SJCRH30 (cell line): ENCODE measurements around the gene PCMTD2. TPM values are rescaled to one million over a fixed set of nuclear protein-coding genes. Genes with fewer than 3 reads are reported as not detected.

Experiments
- DNase-seq, 2 experiments: peaks; one replicate each; pipeline ENCODE4 v3.0.0-alpha.2; 2015 to 2020
- H3K27ac ChIP-seq: fragments of 250-450 bp; sonication (Bioruptor Pico); 2 replicates; pipeline ENCODE4 v1.5.1; 2020; ENCODE audit warnings: mild to moderate bottlenecking, moderate library complexity
- H3K27me3 ChIP-seq: fragments of 250-450 bp; sonication (Bioruptor Pico); 2 replicates; pipeline ENCODE4 v1.5.1; 2020; ENCODE audit warnings: mild to moderate bottlenecking, moderate library complexity
- H3K36me3 ChIP-seq: fragments of 250-450 bp; sonication (Bioruptor Pico); 2 replicates; pipeline ENCODE4 v1.5.1; 2020; ENCODE audit warnings: mild to moderate bottlenecking, moderate library complexity
- H3K4me1 ChIP-seq: fragments of 250-450 bp; sonication (Bioruptor Pico); 2 replicates; pipeline ENCODE4 v1.5.1; 2020; ENCODE audit warnings: mild to moderate bottlenecking, moderate library complexity
- H3K4me3 ChIP-seq: fragments of 250-450 bp; sonication (Bioruptor Pico); 2 replicates; pipeline ENCODE4 v1.5.1; 2020; ENCODE audit warnings: mild to moderate bottlenecking, moderate library complexity
- H3K9me3 ChIP-seq: fragments of 250-450 bp; sonication (Bioruptor Pico); replicated peaks from 2 replicates; pipeline ENCODE4 v1.5.1; 2020; ENCODE audit warnings: mild to moderate bottlenecking, moderate library complexity
- total RNA-seq: library from RNA; depleted of rRNA; stranded (reverse); fragments of >200 nt; shearing (Covaris generic); gene quantifications from 2 replicates; pipeline ENCODE4 v1.2.3, GENCODE V29; 2014

Gene PCMTD2
- total RNA-seq, 1 experiment from 2014 or later, result 31.0 TPM

- H3K36me3 ChIP-seq, result no peaks in the 10 kb centered on the region
- peaks cover 14% of the 10 kb centered on the region for H3K27me3 ChIP-seq
- H3K4me3 ChIP-seq, result no peak overlapping the region
- no peak for DNase-seq
- H3K27ac ChIP-seq, result no peak overlapping the region
- H3K4me1 ChIP-seq, result no peaks in the 10 kb centered on the region
- no peaks in the 10 kb centered on the region for H3K9me3 ChIP-seq
Measured at GRCh38 chr20:64240243-64241015, 15.1 kb upstream of the PCMTD2 start.

GRCh38 chr20:64241061-64241460 is 14.5 kb upstream of the PCMTD2 start:
- Histone ChIP-seq H3K36me3 (no peaks in the 10 kb centered on the region), H3K9me3 (no peaks in the 10 kb centered on the region), H3K4me3 (no peak overlapping the region), H3K27ac (no peak overlapping the region), H3K27me3 (peaks cover 17% of the 10 kb centered on the region), H3K4me1 (no peaks in the 10 kb centered on the region)
- DNase-seq, result no peak

GRCh38 chr20:64242003-64242796 is 13.3 kb upstream of the PCMTD2 start:
- no peaks in the 10 kb centered on the region for H3K4me1 ChIP-seq
- H3K27me3 ChIP-seq, result peaks cover 21% of the 10 kb centered on the region
- no peaks in the 10 kb centered on the region for H3K36me3 ChIP-seq
- H3K9me3 ChIP-seq, result no peaks in the 10 kb centered on the region
- no peak overlapping the region for H3K27ac ChIP-seq
- DNase-seq, result no peak
- H3K4me3 ChIP-seq, result no peak overlapping the region

- Histone ChIP-seq H3K36me3 (no peaks in the 10 kb centered on the region), H3K4me1 (no peaks in the 10 kb centered on the region), H3K9me3 (no peaks in the 10 kb centered on the region), H3K4me3 (no peak overlapping the region), H3K27ac (no peak overlapping the region), H3K27me3 (peaks cover 28% of the 10 kb centered on the region)
- DNase-seq, result no peak
Measured at GRCh38 chr20:64242797-64243475, 12.6 kb upstream of the PCMTD2 start.

GRCh38 chr20:64244281-64244805 is 11.2 kb upstream of the PCMTD2 start:
- Histone ChIP-seq H3K4me3 (no peak overlapping the region), H3K4me1 (no peaks in the 10 kb centered on the region), H3K27me3 (peaks cover 34% of the 10 kb centered on the region), H3K36me3 (no peaks in the 10 kb centered on the region), H3K9me3 (no peaks in the 10 kb centered on the region), H3K27ac (no peak overlapping the region)
- no peak for DNase-seq

- DNase-seq, result no peak
- Histone ChIP-seq H3K9me3 (no peaks in the 10 kb centered on the region), H3K4me3 (no peak overlapping the region), H3K27ac (no peak overlapping the region), H3K36me3 (no peaks in the 10 kb centered on the region), H3K4me1 (no peaks in the 10 kb centered on the region), H3K27me3 (peaks cover 41% of the 10 kb centered on the region)
Measured at GRCh38 chr20:64244870-64245603, 10.5 kb upstream of the PCMTD2 start.

GRCh38 chr20:64245746-64246595 is 9.6 kb upstream of the PCMTD2 start:
- Histone ChIP-seq H3K27me3 (peaks cover 44% of the 10 kb centered on the region), H3K4me3 (no peak overlapping the region), H3K4me1 (no peaks in the 10 kb centered on the region), H3K36me3 (no peaks in the 10 kb centered on the region), H3K27ac (no peak overlapping the region), H3K9me3 (no peaks in the 10 kb centered on the region)
- no peak for DNase-seq

- no peaks in the 10 kb centered on the region for H3K4me1 ChIP-seq
- H3K4me3 ChIP-seq, result no peak overlapping the region
- H3K27me3 ChIP-seq, result peaks cover 38% of the 10 kb centered on the region
- no peak overlapping the region for H3K27ac ChIP-seq
- no peaks in the 10 kb centered on the region for H3K9me3 ChIP-seq
- no peak for DNase-seq
- H3K36me3 ChIP-seq, result no peaks in the 10 kb centered on the region
Measured at GRCh38 chr20:64246616-64247306, 8.8 kb upstream of the PCMTD2 start.

GRCh38 chr20:64247307-64247618 is 8.3 kb upstream of the PCMTD2 start:
- H3K4me3 ChIP-seq, result no peak overlapping the region
- no peak for DNase-seq
- H3K27me3 ChIP-seq, result peaks cover 38% of the 10 kb centered on the region
- H3K9me3 ChIP-seq, result no peaks in the 10 kb centered on the region
- H3K36me3 ChIP-seq, result no peaks in the 10 kb centered on the region
- no peaks in the 10 kb centered on the region for H3K4me1 ChIP-seq
- H3K27ac ChIP-seq, result no peak overlapping the region

- Histone ChIP-seq H3K9me3 (no peaks in the 10 kb centered on the region), H3K4me1 (no peaks in the 10 kb centered on the region), H3K27me3 (peaks cover 43% of the 10 kb centered on the region), H3K36me3 (no peaks in the 10 kb centered on the region), H3K27ac (no peak overlapping the region), H3K4me3 (no peak overlapping the region)
- DNase-seq, result no peak
Measured at GRCh38 chr20:64247970-64248841, 7.3 kb upstream of the PCMTD2 start.

GRCh38 chr20:64250027-64250426 is 5.5 kb upstream of the PCMTD2 start:
- DNase-seq, result no peak
- H3K27ac ChIP-seq, result no peak overlapping the region
- no peaks in the 10 kb centered on the region for H3K36me3 ChIP-seq
- H3K4me1 ChIP-seq, result no peaks in the 10 kb centered on the region
- peaks cover 40% of the 10 kb centered on the region for H3K27me3 ChIP-seq
- no peak overlapping the region for H3K4me3 ChIP-seq
- no peaks in the 10 kb centered on the region for H3K9me3 ChIP-seq

GRCh38 chr20:64253000-64253383 is 2.6 kb upstream of the PCMTD2 start:
- no peak for DNase-seq

GRCh38 chr20:64253443-64253842 is 2.1 kb upstream of the PCMTD2 start:
- Histone ChIP-seq H3K27ac (no peak overlapping the region), H3K4me3 (no peak overlapping the region), H3K4me1 (no peaks in the 10 kb centered on the region), H3K9me3 (no peaks in the 10 kb centered on the region), H3K36me3 (no peaks in the 10 kb centered on the region), H3K27me3 (peaks cover 24% of the 10 kb centered on the region)
- DNase-seq, result no peak

More at GRCh38 chr20:64253000-64253383, 2.6 kb upstream of the PCMTD2 start:
- Histone ChIP-seq H3K4me1 (no peaks in the 10 kb centered on the region), H3K4me3 (no peak overlapping the region), H3K27ac (no peak overlapping the region), H3K9me3 (no peaks in the 10 kb centered on the region), H3K27me3 (peaks cover 26% of the 10 kb centered on the region), H3K36me3 (no peaks in the 10 kb centered on the region)
